HFF-Myc (cell line): ENCODE data around the gene HOXB7.

Experiments
- DNase-seq: peaks from one replicate; pipeline ENCODE4 v3.0.0-alpha.2; 2011; ENCODE audit warnings: low read depth; ENCODE audit errors: extremely low read depth
- H3K4me3 ChIP-seq: replicated peaks from 2 replicates; pipeline ENCODE4 v1.5.1; 2011; ENCODE audit warnings: low read depth, mild to moderate bottlenecking, control low read depth, low read length
- TF ChIP-seq, protein P1 (sequence below): IDR thresholded peaks from 2 replicates; pipeline ENCODE4 v1.5.1; 2012; ENCODE audit warnings: mild to moderate bottlenecking, low read depth, low read length, control low read depth; ENCODE audit errors: missing control alignments

Gene HOXB7

GRCh38 chr17:48589060-48589830, 21.6 kb downstream of the HOXB7 start:
- TF ChIP-seq, protein P1, sequence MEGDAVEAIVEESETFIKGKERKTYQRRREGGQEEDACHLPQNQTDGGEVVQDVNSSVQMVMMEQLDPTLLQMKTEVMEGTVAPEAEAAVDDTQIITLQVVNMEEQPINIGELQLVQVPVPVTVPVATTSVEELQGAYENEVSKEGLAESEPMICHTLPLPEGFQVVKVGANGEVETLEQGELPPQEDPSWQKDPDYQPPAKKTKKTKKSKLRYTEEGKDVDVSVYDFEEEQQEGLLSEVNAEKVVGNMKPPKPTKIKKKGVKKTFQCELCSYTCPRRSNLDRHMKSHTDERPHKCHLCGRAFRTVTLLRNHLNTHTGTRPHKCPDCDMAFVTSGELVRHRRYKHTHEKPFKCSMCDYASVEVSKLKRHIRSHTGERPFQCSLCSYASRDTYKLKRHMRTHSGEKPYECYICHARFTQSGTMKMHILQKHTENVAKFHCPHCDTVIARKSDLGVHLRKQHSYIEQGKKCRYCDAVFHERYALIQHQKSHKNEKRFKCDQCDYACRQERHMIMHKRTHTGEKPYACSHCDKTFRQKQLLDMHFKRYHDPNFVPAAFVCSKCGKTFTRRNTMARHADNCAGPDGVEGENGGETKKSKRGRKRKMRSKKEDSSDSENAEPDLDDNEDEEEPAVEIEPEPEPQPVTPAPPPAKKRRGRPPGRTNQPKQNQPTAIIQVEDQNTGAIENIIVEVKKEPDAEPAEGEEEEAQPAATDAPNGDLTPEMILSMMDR, result no peak
- no peak overlapping the region for H3K4me3 ChIP-seq
- no peak for DNase-seq

DNA sequence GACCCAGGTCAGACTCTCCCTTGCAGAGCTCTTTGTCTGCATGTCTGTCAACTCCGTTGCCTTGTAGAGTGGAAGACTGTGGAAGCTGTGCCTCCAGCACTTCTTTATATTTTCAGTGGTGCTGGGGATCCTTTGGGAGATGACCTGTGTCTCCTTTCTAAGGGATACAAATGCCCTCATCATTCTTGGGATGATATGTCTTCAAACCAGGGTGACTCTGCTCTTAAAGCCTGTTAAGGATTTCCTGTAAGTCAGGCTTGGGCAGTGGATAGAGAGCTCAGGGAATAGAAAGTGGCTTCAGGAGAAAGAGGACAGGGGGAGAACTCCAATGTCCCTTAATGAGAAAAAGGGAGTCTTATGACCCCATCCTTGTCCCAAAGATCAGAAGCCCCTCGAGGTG, 22.3 kb downstream of the HOXB7 start:
- TF ChIP-seq, protein P1, result no peak
- DNase-seq, result no peak
- H3K4me3 ChIP-seq, result no peak overlapping the region

DNA sequence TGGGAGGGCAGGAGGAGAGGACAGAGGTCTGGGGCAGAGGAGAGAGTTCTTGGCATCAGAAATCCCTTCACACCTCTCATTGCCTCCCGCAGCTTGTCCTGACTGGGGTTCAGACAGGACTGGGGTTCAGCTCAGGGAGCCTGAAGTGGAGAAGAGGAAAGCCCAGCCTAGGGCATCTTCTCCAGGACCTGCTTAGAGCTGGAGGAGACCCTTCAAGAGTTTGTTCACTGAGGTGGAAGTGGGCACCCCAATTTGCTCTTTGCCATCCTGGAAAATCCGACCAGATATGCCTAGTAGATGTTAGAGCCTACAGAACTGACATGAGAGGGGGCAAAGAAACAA, 22.8 kb downstream of the HOXB7 start:
- TF ChIP-seq, protein P1, result no peak
- DNase-seq, result no peak
- no peak overlapping the region for H3K4me3 ChIP-seq

DNA sequence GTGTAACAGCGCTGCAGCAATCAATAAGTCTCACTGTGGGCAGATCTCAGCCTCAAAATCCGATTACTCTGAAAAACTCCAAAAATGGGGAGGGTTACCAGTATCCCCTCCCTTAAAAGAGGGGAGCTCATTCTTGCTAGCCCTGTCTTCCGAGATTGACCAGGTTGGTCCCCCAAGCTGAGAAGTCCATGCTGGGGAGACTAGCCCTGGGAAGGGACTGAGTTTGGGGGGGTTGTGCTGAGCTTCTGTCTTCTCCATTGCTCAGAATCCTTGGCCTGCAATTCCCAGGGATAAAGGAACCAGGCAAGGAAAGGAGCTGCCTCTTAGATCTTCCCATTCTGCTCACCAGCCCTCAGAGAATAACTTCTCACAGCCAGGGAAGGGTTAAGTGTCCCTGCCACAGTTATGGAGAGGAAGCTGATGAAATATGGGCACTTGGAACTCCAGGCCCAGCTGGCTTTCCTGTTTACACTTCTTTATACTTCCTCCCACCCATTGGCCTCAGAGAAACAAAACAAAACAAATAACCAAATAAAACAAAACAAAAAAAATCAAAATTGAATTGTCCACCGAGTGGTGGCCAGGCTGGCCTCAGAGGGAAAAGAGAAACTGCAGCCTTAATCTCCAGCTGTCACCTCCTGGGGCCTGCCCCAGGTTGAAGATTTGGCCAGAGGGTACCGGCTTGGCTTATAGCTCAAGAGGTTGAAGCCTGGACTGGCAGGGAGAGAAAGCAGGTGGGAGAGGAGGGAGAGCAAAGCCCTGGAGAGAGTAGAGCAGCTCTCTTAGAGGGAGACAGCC, 23.3 kb downstream of the HOXB7 start:
- TF ChIP-seq, protein P1, result no peak
- H3K4me3 ChIP-seq, result no peak overlapping the region
- DNase-seq, result no peak

GRCh38 chr17:48586355-48587258, 24.2 kb downstream of the HOXB7 start:
- TF ChIP-seq, protein P1, result no peak
- no peak for DNase-seq
- peak overlapping the region; percentile 57 for H3K4me3 ChIP-seq

- DNase-seq, result no peak
- TF ChIP-seq, protein P1, result no peak
- no peak overlapping the region for H3K4me3 ChIP-seq
Measured at GRCh38 chr17:48584223-48584741, 26.5 kb downstream of the HOXB7 start.
